ENCODE measurements around the gene KCNQ2. TPM values are rescaled to one million over a fixed set of nuclear protein-coding genes. Genes with fewer than 3 reads are reported as not detected.

Gene KCNQ2
- total RNA-seq, 2 donors from 2014 or later, result 0.46 to 35.6 TPM

GRCh38 chr20:63495167-63495720 is 22.8 kb upstream of the KCNQ2 start:
- peaks cover 4% of the 10 kb centered on the region for H3K27me3 ChIP-seq (replicated peaks; ENCODE audit: insufficient read depth)

GRCh38 chr20:63494420-63495166 is 22.1 kb upstream of the KCNQ2 start:
- WGBS, result 87% methylated on average over 49 of the region's 51 CpGs
- no peaks in the 10 kb centered on the region for H3K36me3 ChIP-seq
- no peaks in the 10 kb centered on the region for H3K9me3 ChIP-seq
- DNase-seq (ENCODE audit: low spot score), result no peak
- H3K4me3 ChIP-seq, result no peak overlapping the region
- no peaks in the 10 kb centered on the region for H3K4me1 ChIP-seq (replicated peaks)
- no peak overlapping the region for H3K27ac ChIP-seq
- peaks cover 4% of the 10 kb centered on the region for H3K27me3 ChIP-seq (replicated peaks; ENCODE audit: insufficient read depth)
- no peak for TF ChIP-seq CTCF (IDR thresholded peaks at IDR 0.05)
- TF ChIP-seq POLR2AphosphoS5 (IDR thresholded peaks at IDR 0.05), result no peak
- no peak for TF ChIP-seq POLR2A (IDR thresholded peaks at IDR 0.05)
- intact Hi-C loops (cut with DNase I), result no loop called here

More at GRCh38 chr20:63495167-63495720, 22.8 kb upstream of the KCNQ2 start:
- no peak for DNase-seq (ENCODE audit: low spot score)
- Histone ChIP-seq H3K9me3 (no peaks in the 10 kb centered on the region), H3K27ac (no peak overlapping the region), H3K4me3 (no peak overlapping the region), H3K4me1 (replicated peaks) (no peaks in the 10 kb centered on the region), H3K36me3 (no peaks in the 10 kb centered on the region)
- TF ChIP-seq POLR2AphosphoS5 (IDR thresholded peaks at IDR 0.05), result no peak
- no peak for TF ChIP-seq POLR2A (IDR thresholded peaks at IDR 0.05)
- TF ChIP-seq CTCF (IDR thresholded peaks at IDR 0.05), result no peak
- 76% methylated on average over 8 of the region's 8 CpGs for WGBS
- intact Hi-C loops (cut with DNase I), result no loop called here

GRCh38 chr20:63494084-63494419 is 21.6 kb upstream of the KCNQ2 start:
- Histone ChIP-seq H3K4me3 (no peak overlapping the region), H3K36me3 (no peaks in the 10 kb centered on the region), H3K9me3 (no peaks in the 10 kb centered on the region), H3K27ac (no peak overlapping the region), H3K4me1 (replicated peaks) (no peaks in the 10 kb centered on the region), H3K27me3 (replicated peaks; ENCODE audit: insufficient read depth) (peaks cover 4% of the 10 kb centered on the region)
- intact Hi-C loops (cut with DNase I), result no loop called here
- WGBS, result 86% methylated on average over 7 of the region's 7 CpGs
- no peak for TF ChIP-seq CTCF (IDR thresholded peaks at IDR 0.05)
- TF ChIP-seq POLR2A (IDR thresholded peaks at IDR 0.05), result no peak
- TF ChIP-seq POLR2AphosphoS5 (IDR thresholded peaks at IDR 0.05), result no peak
- DNase-seq (ENCODE audit: low spot score), result no peak

- no peak overlapping the region for H3K27ac ChIP-seq
- intact Hi-C loops (cut with DNase I), result no loop called here
- 66% methylated on average over 13 of the region's 13 CpGs for WGBS
- no peak for DNase-seq (ENCODE audit: low spot score)
- H3K4me3 ChIP-seq, result no peak overlapping the region
- peaks cover 4% of the 10 kb centered on the region for H3K27me3 ChIP-seq (replicated peaks; ENCODE audit: insufficient read depth)
- no peaks in the 10 kb centered on the region for H3K36me3 ChIP-seq
- H3K9me3 ChIP-seq, result no peaks in the 10 kb centered on the region
- H3K4me1 ChIP-seq (replicated peaks), result no peaks in the 10 kb centered on the region
- TF ChIP-seq CTCF (IDR thresholded peaks at IDR 0.05) (no peak), POLR2AphosphoS5 (IDR thresholded peaks at IDR 0.05) (no peak), POLR2A (IDR thresholded peaks at IDR 0.05) (no peak)
Measured at GRCh38 chr20:63493563-63494020, 21.1 kb upstream of the KCNQ2 start.

- Histone ChIP-seq H3K36me3 (no peaks in the 10 kb centered on the region), H3K9me3 (no peaks in the 10 kb centered on the region), H3K4me1 (replicated peaks) (no peaks in the 10 kb centered on the region), H3K27me3 (replicated peaks; ENCODE audit: insufficient read depth) (peaks cover 4% of the 10 kb centered on the region), H3K4me3 (no peak overlapping the region), H3K27ac (no peak overlapping the region)
- no peak for TF ChIP-seq POLR2AphosphoS5 (IDR thresholded peaks at IDR 0.05)
- TF ChIP-seq CTCF (IDR thresholded peaks at IDR 0.05), result no peak
- TF ChIP-seq POLR2A (IDR thresholded peaks at IDR 0.05), result no peak
- 96% methylated on average over 14 of the region's 14 CpGs for WGBS
- intact Hi-C loops (cut with DNase I), result no loop called here
- DNase-seq (ENCODE audit: low spot score), result no peak
Measured at GRCh38 chr20:63492982-63493381, 20.5 kb upstream of the KCNQ2 start.

Data from prostate gland (tissue), 2 donors.